MG63 (cell line): ENCODE results near the gene SF3B2. TPM values are rescaled to one million over a fixed set of nuclear protein-coding genes. Genes with fewer than 3 reads are reported as not detected.

Experiments used
- DNase-seq: peaks from one replicate; pipeline ENCODE4 v3.0.0-alpha.2; 2020
- H3K27me3 ChIP-seq: fragments of 250-450 bp; sonication (Bioruptor Pico); 2 replicates; pipeline ENCODE4 v1.5.1; 2020; ENCODE audit warnings: mild to moderate bottlenecking, moderate library complexity
- H3K36me3 ChIP-seq: fragments of 250-450 bp; sonication (Bioruptor Pico); 2 replicates; pipeline ENCODE4 v1.5.1; 2020; ENCODE audit warnings: mild to moderate bottlenecking, moderate library complexity
- H3K4me3 ChIP-seq: fragments of 250-450 bp; sonication (Bioruptor Pico); 2 replicates; pipeline ENCODE4 v1.5.1; 2020; ENCODE audit warnings: mild to moderate bottlenecking, moderate library complexity
- H3K9me3 ChIP-seq: fragments of 250-450 bp; sonication (Bioruptor Pico); 2 replicates; pipeline ENCODE4 v1.5.1; 2020; ENCODE audit warnings: mild to moderate bottlenecking, moderate library complexity
- total RNA-seq: library from RNA; depleted of rRNA; stranded (reverse); fragments of >200 nt; shearing (Covaris generic); gene quantifications from 2 replicates; pipeline ENCODE4 v1.2.3, GENCODE V29; 2014; ENCODE audit warnings: low replicate concordance

The SF3B2 gene
- total RNA-seq, 1 experiment from 2014 or later: 174 TPM

GRCh38 chr11:66039765-66040164, 12.4 kb upstream of the SF3B2 start:
- Histone ChIP-seq H3K9me3 (no peaks in the 10 kb centered on the region), H3K27me3 (no peaks in the 10 kb centered on the region), H3K36me3 (no peaks in the 10 kb centered on the region), H3K4me3 (no peak overlapping the region)
- no peak for DNase-seq

- DNase-seq: no peak
- Histone ChIP-seq H3K9me3 (no peaks in the 10 kb centered on the region), H3K27me3 (no peaks in the 10 kb centered on the region), H3K4me3 (no peak overlapping the region), H3K36me3 (no peaks in the 10 kb centered on the region)
These were observed 9.8 kb upstream of the SF3B2 start for GRCh38 chr11:66042227-66042995.

GRCh38 chr11:66042996-66043906, 8.9 kb upstream of the SF3B2 start:
- DNase-seq: no peak
- H3K36me3 ChIP-seq: no peaks in the 10 kb centered on the region
- H3K4me3 ChIP-seq: no peak overlapping the region

GRCh38 chr11:66044757-66045156, 7.4 kb upstream of the SF3B2 start:
- Histone ChIP-seq H3K4me3 (no peak overlapping the region), H3K27me3 (no peaks in the 10 kb centered on the region), H3K36me3 (no peaks in the 10 kb centered on the region), H3K9me3 (no peaks in the 10 kb centered on the region)
- DNase-seq: no peak

More at GRCh38 chr11:66042996-66043906, 8.9 kb upstream of the SF3B2 start:
- no peaks in the 10 kb centered on the region for H3K9me3 ChIP-seq
- H3K27me3 ChIP-seq: no peaks in the 10 kb centered on the region

- DNase-seq: peak; percentile 61
- no peaks in the 10 kb centered on the region for H3K36me3 ChIP-seq
These were observed 7.0 kb upstream of the SF3B2 start for GRCh38 chr11:66045177-66045639.

GRCh38 chr11:66046901-66047300, 5.3 kb upstream of the SF3B2 start:
- Histone ChIP-seq H3K36me3 (no peaks in the 10 kb centered on the region), H3K27me3 (no peaks in the 10 kb centered on the region), H3K9me3 (no peaks in the 10 kb centered on the region), H3K4me3 (no peak overlapping the region)
- no peak for DNase-seq

More at GRCh38 chr11:66045177-66045639, 7.0 kb upstream of the SF3B2 start:
- H3K27me3 ChIP-seq: no peaks in the 10 kb centered on the region
- no peaks in the 10 kb centered on the region for H3K9me3 ChIP-seq
- no peak overlapping the region for H3K4me3 ChIP-seq

GRCh38 chr11:66047541-66048365, 4.4 kb upstream of the SF3B2 start:
- Histone ChIP-seq H3K9me3 (no peaks in the 10 kb centered on the region), H3K27me3 (no peaks in the 10 kb centered on the region), H3K4me3 (no peak overlapping the region), H3K36me3 (peaks cover 3% of the 10 kb centered on the region)
- DNase-seq: no peak

GRCh38 chr11:66048547-66049323, 3.4 kb upstream of the SF3B2 start, which contains the start of gene GAL3ST3:
Gene GAL3ST3 (minus strand): TSS chr11:66049161. CDS start chr11:66045415, 3,746 bp downstream.
- no peaks in the 10 kb centered on the region for H3K27me3 ChIP-seq
- DNase-seq: no peak
- H3K4me3 ChIP-seq: no peak within 1 kb of the TSS
- H3K9me3 ChIP-seq: no peaks in the 10 kb centered on the region
- H3K36me3 ChIP-seq: peaks cover 9% of the 10 kb centered on the region

GRCh38 chr11:66050581-66051231, 1.5 kb upstream of the SF3B2 start:
- Histone ChIP-seq H3K9me3 (no peaks in the 10 kb centered on the region), H3K4me3 (no peak overlapping the region), H3K27me3 (no peaks in the 10 kb centered on the region), H3K36me3 (peaks cover 29% of the 10 kb centered on the region)
- no peak for DNase-seq

- Histone ChIP-seq H3K9me3 (no peaks in the 10 kb centered on the region), H3K27me3 (no peaks in the 10 kb centered on the region), H3K36me3 (peaks cover 34% of the 10 kb centered on the region), H3K4me3 (peak overlapping the region; percentile 92)
- DNase-seq: no peak
These were observed 796 bp upstream of the SF3B2 start for GRCh38 chr11:66051371-66051765.

GRCh38 chr11:66052664-66052982, 459 bp downstream of the SF3B2 start:
- Histone ChIP-seq H3K9me3 (no peaks in the 10 kb centered on the region), H3K36me3 (peaks cover 47% of the 10 kb centered on the region)
- no peak for DNase-seq

GRCh38 chr11:66055021-66055420, 2.9 kb downstream of the SF3B2 start:
- no peak for DNase-seq
- no peaks in the 10 kb centered on the region for H3K9me3 ChIP-seq
- no peak overlapping the region for H3K4me3 ChIP-seq
- H3K36me3 ChIP-seq: peaks cover 68% of the 10 kb centered on the region
- H3K27me3 ChIP-seq: no peaks in the 10 kb centered on the region

More at GRCh38 chr11:66052664-66052982, 459 bp downstream of the SF3B2 start:
- Histone ChIP-seq H3K4me3 (peak overlapping the region; percentile 92), H3K27me3 (no peaks in the 10 kb centered on the region)

GRCh38 chr11:66056501-66056900, 4.3 kb downstream of the SF3B2 start:
- no peak for DNase-seq
- Histone ChIP-seq H3K27me3 (no peaks in the 10 kb centered on the region), H3K36me3 (peaks cover 83% of the 10 kb centered on the region), H3K9me3 (no peaks in the 10 kb centered on the region), H3K4me3 (no peak overlapping the region)

GRCh38 chr11:66059966-66060680, 8.0 kb downstream of the SF3B2 start:
- H3K4me3 ChIP-seq: no peak overlapping the region

GRCh38 chr11:66061268-66061667, 9.1 kb downstream of the SF3B2 start:
- H3K36me3 ChIP-seq: peaks cover 97% of the 10 kb centered on the region
- peaks cover 8% of the 10 kb centered on the region for H3K9me3 ChIP-seq
- H3K4me3 ChIP-seq: no peak overlapping the region
- H3K27me3 ChIP-seq: no peaks in the 10 kb centered on the region
- no peak for DNase-seq

More at GRCh38 chr11:66059966-66060680, 8.0 kb downstream of the SF3B2 start:
- no peak for DNase-seq
- Histone ChIP-seq H3K36me3 (peaks cover 96% of the 10 kb centered on the region), H3K9me3 (peaks cover 8% of the 10 kb centered on the region), H3K27me3 (no peaks in the 10 kb centered on the region)
